DOHH2 (cell line): ENCODE measurements around the gene MAP4K3.

Source experiments
- CTCF ChIP-seq: fragments of 200-600 bp; sonication (generic); IDR thresholded peaks from one replicate; pipeline ENCODE4 v1.5.1; 2014; ENCODE audit warnings: antibody characterized with exemption, mild to moderate bottlenecking, low read depth, low read length; ENCODE audit not compliant: poor library complexity, severe bottlenecking
- EZH2phosphoT487 ChIP-seq: fragments of 200-600 bp; sonication (generic); IDR thresholded peaks from 2 replicates; pipeline ENCODE4 v1.6.1; 2017; ENCODE audit warnings: borderline replicate concordance, mild to moderate bottlenecking, antibody characterized with exemption, low read length, moderate library complexity, mixed read lengths

DNA sequence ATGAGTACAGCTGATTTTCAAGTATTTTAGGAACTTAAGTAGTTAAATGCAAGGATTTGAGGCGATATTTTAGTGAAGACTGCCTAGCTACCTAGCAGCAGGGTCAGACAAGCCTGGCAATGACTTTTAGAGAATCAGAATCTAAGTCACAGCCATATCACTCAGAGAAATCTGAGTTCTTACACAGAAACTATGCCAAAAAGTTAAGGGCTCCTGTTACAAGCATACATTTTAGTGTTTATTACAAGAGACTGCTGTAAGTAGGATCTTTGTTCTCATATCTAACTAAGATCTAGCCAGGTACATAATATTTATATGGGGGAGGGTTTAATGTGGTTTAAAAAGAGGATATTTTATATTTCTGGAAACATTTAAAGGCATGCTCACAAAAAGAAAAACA lies 37.5 kb downstream of the MAP4K3 start:
- TF ChIP-seq CTCF = no peak
- TF ChIP-seq EZH2phosphoT487 = no peak
